CD4-positive, alpha-beta T cell treated with Interleukin-21 for 1 hour (primary cell): ENCODE data around the gene RNF10.
"Not testable (repeated sequence)": the region's sequence is repeated elsewhere in the genome, so short reads cannot be mapped to it uniquely, and the experiment has no call there.

Experiments
- DNase-seq: peaks from one replicate; pipeline ENCODE4 v3.0.0-alpha.2; 2020

Gene RNF10

GRCh38 chr12:120529641-120530417 lies 4.3 kb upstream of the RNF10 start:
- DNase-seq: no peak

- DNase-seq: not testable (repeated sequence)
Observed at GRCh38 chr12:120530418-120530761, 3.8 kb upstream of the RNF10 start.

GRCh38 chr12:120532701-120533238 lies 1.4 kb upstream of the RNF10 start:
- DNase-seq: no peak

- peak; percentile 59 for DNase-seq
Observed at GRCh38 chr12:120534703-120535655, 823 bp downstream of the RNF10 start.

- peak; percentile 50 for DNase-seq
Observed at GRCh38 chr12:120536064-120536791, 2.1 kb downstream of the RNF10 start.

- DNase-seq: no peak
Observed at GRCh38 chr12:120537856-120538220, 3.7 kb downstream of the RNF10 start.

GRCh38 chr12:120538281-120539156 lies 4.4 kb downstream of the RNF10 start:
- DNase-seq: no peak

- DNase-seq: no peak
Observed at GRCh38 chr12:120539303-120539702, 5.1 kb downstream of the RNF10 start.

GRCh38 chr12:120540445-120540844 lies 6.3 kb downstream of the RNF10 start:
- DNase-seq: no peak

- DNase-seq: no peak
Observed at GRCh38 chr12:120542166-120542565, 8.0 kb downstream of the RNF10 start.

GRCh38 chr12:120544691-120545090 lies 10.5 kb downstream of the RNF10 start:
- no peak for DNase-seq

- no peak for DNase-seq
Observed at GRCh38 chr12:120546050-120546386, 11.9 kb downstream of the RNF10 start.

GRCh38 chr12:120554678-120555077 lies 20.5 kb downstream of the RNF10 start:
- DNase-seq: no peak

GRCh38 chr12:120557589-120557988 lies 23.4 kb downstream of the RNF10 start:
- no peak for DNase-seq

- DNase-seq: no peak
Observed at GRCh38 chr12:120562906-120563305, 28.8 kb downstream of the RNF10 start.

- DNase-seq: no peak
Observed at GRCh38 chr12:120563495-120563894, 29.3 kb downstream of the RNF10 start.

GRCh38 chr12:120571299-120571698 lies 37.1 kb downstream of the RNF10 start:
- DNase-seq: no peak

- DNase-seq: no peak
Observed at GRCh38 chr12:120573560-120573959, 39.4 kb downstream of the RNF10 start.

- DNase-seq: no peak
Observed at GRCh38 chr12:120574106-120574505, 40.0 kb downstream of the RNF10 start.

- no peak for DNase-seq
Observed at GRCh38 chr12:120579179-120579578, 45.0 kb downstream of the RNF10 start.

- peak; percentile 97 for DNase-seq
Observed at GRCh38 chr12:120580787-120581723, 46.9 kb downstream of the RNF10 start, which contains the start of gene POP5. POP5 (minus strand) TSS chr12:120581402; CDS start chr12:120581362, 40 bp downstream.
